ENCODE data around the gene LHX2. TPM values are rescaled to one million over a fixed set of nuclear protein-coding genes. Genes with fewer than 3 reads are reported as not detected.
"Not testable (repeated sequence)": the region's sequence is repeated elsewhere in the genome, so short reads cannot be mapped to it uniquely, and the experiment has no call there.

Gene LHX2, protein sequence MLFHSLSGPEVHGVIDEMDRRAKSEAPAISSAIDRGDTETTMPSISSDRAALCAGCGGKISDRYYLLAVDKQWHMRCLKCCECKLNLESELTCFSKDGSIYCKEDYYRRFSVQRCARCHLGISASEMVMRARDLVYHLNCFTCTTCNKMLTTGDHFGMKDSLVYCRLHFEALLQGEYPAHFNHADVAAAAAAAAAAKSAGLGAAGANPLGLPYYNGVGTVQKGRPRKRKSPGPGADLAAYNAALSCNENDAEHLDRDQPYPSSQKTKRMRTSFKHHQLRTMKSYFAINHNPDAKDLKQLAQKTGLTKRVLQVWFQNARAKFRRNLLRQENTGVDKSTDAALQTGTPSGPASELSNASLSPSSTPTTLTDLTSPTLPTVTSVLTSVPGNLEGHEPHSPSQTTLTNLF
- 0.05 TPM in 1 of 2 replicates, not detected in the other for total RNA-seq
- 0.32 TPM for polyA plus RNA-seq (2012)

DNA sequence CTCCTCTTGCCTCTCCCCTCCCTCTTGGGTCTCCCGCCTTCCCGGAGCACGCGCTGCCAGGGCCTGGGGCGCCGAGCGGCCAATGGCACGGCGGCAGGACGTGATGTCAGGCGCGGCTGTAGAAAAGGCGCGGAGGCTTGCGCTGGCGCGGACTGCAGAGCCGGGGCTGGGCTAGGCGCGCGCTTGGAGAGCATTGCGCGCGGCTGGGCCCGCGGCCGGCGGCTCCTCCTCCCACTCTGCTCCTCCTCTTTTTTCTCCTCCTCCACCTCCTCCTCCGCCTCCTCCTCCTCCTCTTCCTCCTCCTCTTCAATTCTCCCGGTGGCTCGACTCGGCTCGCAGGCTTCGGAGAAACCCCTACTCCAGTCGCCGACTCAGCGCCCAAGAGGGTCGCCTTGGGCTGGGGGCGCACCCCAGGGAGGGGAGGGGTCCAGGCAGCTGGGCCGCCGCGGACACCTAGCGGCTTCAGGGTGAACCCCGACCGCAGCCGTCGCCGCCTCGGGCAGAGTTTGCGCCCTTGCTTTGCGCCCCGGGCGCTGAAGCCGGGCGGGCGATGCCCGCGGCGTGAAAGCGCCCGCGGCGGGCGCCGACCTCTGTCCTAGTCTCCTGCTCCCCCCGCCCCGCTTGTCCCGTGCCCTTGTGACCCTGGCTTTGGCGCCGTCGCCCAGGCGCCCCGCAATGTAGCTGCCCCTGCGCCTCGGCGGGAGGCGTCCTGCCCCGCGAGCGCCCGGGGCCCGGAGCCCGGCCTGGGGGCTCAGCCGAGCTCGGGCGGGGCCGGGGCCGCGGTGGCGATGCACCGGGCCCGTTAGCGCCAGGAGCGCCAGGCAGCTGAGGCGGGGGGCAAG lies at the start of gene LHX2:
Gene LHX2 (plus strand): TSS at position 309 of the 842 bp plus-strand sequence. CDS start 581 bp downstream, outside the sequence.
- peak; percentile 72 for DNase-seq (ENCODE audit: low read depth)

DNA sequence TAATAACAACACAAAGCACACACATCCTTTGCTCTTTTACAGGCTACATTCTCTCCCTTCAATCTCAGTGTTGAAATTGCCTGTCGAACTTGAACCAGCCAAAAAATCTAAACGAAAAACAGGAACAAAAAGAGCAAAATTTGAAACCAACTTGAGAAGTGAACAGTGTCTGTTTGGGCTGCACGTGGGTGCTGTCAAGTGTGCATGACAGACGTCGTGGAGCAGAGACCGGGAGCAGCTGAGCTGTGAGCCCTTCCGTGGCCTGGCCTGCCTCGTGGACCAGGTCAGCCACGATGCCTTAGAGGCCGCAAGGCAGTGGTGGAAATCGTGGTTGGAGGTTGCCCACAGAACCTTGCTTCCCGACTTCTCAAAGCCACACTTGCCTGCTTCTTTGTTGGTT lies 46.8 kb upstream of the LHX2 start:
- DNase-seq (ENCODE audit: low read depth), result peak; percentile 34

DNA sequence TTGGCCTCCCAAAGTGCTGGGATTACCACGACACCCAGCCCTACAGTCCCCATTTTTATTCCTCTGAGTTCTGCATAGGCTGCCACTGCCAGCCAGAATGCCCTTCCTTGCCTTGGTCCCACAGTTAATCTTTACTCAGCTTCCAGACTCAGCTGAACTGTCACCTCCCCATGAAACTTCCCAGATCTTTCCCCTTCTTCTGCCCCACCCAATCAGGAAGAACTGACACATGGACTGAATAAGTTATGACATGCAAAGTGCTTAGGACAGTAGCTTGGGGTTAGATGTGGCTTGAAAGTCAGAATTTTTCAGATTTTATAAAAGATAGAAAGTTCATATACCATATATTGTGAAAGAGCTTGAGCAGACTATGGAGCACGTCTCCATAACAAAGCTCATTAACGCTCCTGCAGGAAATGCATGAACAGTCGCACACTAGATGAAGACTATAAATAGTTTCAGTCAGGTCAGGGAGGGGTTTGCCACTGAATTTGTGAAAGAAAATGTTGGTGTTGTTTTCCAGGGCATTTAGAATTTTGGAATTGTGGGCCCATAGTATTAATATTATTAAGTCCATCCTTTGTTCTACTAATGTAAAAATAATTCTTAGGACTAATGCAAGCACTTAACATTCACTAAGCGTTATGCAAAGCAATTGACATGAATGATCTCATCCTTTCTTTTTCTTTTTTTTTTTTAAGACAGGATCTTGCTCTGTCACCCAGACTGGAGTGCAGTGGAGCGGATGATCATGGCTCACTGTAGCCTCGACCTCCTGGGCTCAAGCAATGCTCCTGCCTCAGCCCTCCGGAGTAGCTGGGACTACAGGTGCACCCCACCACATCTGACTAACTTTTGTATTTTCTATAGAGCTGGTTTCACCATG lies 45.5 kb upstream of the LHX2 start:
- DNase-seq (ENCODE audit: low read depth), result no peak

DNA sequence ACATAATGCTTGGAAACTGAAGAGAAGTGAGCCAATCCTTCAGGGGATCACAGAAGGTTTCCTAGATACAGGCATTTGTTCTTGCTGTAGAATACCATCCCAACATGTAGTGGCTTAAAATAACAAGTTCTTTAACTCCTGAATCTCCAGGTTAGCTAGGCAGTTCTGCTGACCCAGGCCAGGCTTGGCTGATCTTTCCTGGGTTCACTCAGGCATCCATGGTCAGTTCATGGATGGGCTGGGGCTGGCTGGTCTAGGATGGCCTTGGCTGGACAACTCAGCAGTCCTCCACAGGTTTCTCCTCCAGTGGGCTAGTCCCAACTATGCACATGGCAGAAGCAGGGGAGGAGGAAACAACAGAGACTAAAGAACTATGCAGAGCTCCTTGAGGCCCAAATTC lies 44.2 kb upstream of the LHX2 start:
- DNase-seq (ENCODE audit: low read depth), result no peak

DNA sequence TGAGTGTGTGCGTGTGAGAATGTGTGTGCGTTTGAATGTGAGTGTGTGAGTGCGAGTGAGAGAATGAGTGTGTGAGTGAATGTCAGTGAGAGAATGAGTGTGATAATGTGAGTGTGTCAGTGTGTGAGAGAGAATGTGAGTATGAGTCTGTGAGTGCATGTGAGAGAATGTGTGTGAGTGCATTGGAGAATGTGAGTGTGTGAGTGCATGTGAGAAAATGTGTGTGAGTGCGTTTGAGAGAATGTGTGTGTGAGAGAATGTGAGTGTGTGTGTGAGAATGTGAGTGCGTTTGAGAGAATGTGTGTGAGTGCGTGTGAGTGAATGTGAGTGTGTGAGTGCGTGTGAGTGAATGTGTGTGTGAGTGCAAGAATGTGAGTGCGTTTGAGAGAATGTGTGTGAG lies 39.0 kb upstream of the LHX2 start:
- no peak for DNase-seq (ENCODE audit: low read depth)

DNA sequence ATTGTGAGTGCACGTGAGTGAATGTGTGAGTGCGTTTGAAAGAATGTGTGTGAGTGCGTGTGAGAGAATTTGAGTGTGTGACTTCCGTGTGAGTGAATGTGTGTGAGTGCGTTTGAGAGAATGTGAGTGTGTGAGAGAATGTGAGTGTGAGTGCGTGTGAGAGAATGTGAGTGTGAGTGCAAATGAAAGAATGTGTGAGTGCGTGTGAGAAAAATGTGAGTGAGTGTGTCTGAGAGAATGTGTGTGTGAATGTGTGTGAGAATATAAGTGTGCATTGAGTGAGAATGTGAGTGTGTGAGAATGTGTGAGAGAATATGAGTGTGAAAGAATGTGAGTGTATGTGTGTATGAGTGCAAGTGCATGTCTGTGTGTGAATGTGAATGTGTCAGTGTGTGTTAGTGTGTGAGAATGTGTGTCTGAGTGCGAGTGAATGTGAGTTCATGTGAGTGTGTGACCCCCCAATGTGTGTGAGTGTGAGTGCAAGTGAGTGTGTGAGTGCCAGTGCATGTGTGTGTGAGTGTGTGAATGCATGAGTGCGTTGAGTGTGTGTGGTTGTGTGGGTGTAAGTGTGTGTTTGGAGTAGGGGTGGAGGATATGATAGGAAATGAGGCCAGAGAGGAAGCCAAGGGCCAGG lies 37.9 kb upstream of the LHX2 start:
- no peak for DNase-seq (ENCODE audit: low read depth)

DNA sequence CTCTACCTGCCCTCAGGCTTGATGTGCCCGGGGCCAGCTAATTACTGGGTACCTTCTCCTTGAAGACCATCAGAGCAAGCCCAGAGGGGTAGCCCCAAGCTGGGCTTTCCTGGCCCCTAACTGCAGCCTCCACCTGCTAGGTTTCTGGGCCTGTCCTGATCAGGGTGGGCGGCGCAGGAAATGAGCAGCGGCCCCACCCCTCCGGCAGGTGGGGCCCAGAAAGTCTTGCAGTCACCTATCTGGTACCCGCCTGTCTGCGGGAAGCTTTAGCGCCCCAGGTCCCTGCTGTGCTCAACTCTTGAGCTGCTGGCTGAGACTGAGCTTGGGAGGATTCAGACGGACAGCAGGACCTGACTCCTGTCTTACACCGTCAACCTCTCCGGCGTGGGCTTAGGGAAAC lies 37.1 kb upstream of the LHX2 start:
- DNase-seq (ENCODE audit: low read depth), result no peak

DNA sequence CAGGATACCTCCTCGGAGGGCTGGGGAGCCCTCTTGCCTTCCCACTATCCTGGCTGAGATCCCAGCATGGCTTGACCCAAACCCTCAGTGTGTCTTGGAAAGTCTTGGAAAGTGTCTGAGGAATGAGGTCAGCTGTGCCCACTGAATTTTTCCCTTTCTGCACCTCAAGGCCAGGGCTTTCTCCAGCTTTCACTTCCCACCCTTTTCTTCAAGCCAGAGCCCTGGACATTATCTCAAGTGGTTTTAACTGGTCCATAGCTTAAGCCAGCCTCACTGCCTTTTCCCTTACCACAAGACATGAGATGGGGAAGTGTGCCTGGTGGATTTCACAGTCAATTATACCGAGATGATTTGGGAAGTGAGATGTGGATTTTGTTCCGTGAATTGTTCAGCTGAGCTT lies 35.7 kb upstream of the LHX2 start:
- DNase-seq (ENCODE audit: low read depth), result no peak

DNA sequence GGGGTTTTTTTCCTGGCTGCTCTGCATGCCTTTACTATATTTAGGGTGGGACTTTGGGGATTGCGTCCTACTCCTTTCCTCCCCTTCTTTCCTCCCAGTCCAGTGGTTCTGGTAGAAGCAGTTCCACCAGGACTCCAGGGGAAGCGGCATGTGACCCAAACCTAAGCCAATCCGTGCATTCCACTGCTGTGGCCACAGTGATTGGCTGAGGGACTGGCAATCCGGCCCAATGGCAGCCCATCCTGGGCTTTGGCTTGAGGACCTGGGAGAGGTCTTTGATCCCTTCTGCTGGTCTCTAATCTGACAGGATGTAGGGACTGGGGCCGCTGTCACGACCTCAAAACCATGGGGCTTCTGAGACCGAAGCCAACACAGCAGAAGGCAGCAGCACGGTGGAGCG lies 35.0 kb upstream of the LHX2 start:
- DNase-seq (ENCODE audit: low read depth), result not testable (repeated sequence)

DNA sequence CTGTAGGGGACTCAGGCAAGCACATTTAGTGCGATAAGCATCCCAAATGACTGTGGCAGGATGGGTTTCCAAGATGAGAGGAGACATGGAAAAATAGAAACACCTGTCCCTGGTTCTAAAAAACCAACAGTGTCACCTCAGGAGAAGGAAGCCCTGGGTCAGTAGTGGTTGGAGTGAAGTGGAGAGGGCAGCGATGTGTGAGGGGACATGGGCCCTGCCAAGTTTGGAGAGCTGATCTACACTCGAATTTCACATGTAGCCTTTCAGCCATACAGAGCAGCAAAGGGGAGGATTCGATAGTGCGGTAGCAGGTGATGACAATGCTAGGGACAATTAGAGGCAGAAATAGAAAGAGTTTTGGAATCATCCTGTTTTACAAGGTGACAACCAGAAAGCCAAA lies 32.6 kb upstream of the LHX2 start:
- DNase-seq (ENCODE audit: low read depth), result no peak

DNA sequence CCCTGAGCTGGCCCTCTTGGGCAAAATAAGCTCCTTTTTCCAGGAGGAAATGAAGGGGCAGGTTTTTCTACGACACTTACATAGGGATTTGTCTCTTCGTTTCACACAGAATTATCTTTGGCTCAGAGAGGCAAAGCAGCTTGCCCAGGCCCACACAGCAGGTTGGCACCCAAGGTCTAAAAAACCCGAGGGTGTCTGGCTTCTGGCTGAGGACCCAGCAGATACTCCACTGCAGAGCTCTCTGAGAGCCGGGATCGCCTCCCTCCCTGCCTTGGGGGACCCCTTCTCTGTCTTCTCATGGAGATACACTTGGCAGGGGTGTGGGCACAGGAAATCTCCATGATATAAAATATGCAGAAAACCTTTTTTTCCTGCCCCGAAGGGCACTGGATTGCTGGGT lies 29.0 kb upstream of the LHX2 start:
- no peak for DNase-seq (ENCODE audit: low read depth)

DNA sequence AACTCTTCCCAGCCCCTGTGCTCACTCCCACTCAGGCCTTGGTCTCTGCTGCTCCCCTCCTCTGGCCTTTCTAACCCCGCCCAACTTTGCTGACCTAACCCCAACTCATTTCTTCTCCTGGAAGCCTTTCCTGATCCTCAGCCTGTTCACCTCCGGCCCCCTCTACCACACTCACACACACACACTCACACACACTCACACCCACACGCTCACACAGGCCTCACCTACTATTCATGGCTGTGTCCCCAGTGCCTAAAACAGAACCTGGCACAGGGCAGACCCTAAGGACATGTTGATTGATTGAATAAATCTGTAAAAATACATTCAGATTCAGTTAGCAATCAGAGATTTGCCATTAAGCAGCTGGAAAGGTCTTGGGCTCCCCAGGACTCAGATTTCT lies 28.5 kb upstream of the LHX2 start:
- DNase-seq (ENCODE audit: low read depth), result no peak

DNA sequence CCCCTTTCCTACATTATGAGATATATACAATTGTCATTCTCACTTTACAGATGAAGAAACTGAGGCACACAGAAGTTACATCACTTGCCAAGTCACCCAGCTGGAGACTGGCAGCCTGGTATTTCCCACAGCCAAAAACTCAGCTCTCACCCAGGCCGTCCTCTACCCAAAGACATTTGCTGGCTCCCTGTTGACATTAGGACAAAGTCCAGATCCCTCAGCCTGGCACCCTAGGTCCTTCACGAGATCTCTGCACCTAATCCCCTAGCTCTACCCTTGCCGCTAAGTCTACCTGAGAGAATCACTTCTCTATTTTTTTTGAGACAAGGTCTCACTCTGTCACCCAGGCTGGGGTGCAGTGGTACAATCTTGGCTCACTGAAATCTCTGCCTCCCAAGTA lies 26.8 kb upstream of the LHX2 start:
- DNase-seq (ENCODE audit: low read depth), result no peak

DNA sequence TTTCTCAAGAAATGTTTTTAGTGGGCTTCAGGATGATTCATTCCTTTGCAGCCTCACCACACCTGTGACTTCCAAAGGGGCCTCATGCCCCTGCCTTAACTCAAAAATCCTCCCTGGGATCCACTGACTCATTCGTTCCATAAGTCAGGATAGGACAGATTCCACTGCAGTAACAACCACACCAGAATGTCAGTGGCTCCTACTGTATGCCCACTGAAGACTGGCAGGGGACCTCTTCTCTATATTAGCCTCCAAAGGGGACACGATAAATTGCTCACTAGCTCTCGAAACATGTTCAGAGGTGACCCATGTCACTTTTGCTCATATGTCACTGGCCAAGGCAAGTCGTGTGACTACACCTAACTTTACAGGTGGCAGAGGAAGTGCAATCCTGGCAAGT lies 25.7 kb upstream of the LHX2 start:
- DNase-seq (ENCODE audit: low read depth), result no peak

DNA sequence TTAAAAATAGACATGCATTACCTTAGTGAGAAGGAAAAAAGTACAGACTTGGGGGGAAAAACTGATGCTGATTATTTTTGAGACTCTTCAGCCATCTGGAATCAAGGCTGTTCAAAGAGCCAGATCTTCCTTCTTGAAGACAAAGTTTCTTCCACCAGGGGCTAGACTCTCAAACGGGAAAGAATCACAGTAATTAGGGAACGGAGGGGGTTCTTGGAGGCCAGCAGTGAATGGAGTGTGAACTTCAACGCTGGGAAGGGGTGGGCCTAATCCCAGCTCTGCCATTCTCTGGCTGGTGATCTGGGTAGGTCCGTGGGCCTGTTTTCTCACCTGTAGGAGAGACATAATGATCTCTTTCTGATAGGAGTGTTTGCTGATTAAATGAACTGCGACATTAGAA lies 21.1 kb upstream of the LHX2 start:
- no peak for DNase-seq (ENCODE audit: low read depth)

DNA sequence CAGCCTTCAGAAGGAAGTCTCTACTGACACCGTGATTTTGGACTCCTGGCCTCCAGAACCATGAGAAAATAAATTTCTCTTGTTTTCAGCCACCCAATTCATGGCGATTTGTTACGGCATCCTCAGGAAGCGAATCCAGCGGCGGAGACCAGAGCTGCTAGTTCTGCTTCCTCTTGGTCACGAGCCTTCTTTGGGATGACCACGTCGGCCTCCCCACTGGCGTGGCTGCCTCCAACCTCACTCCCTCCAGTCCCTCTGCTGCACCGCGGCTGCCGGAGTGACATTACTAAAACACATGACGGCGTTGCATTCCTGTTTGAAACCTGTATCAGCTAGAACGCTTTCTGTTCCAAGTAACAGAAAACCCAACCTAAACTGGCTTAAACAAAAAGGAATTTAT lies 18.9 kb upstream of the LHX2 start:
- not testable (repeated sequence) for DNase-seq (ENCODE audit: low read depth)

DNA sequence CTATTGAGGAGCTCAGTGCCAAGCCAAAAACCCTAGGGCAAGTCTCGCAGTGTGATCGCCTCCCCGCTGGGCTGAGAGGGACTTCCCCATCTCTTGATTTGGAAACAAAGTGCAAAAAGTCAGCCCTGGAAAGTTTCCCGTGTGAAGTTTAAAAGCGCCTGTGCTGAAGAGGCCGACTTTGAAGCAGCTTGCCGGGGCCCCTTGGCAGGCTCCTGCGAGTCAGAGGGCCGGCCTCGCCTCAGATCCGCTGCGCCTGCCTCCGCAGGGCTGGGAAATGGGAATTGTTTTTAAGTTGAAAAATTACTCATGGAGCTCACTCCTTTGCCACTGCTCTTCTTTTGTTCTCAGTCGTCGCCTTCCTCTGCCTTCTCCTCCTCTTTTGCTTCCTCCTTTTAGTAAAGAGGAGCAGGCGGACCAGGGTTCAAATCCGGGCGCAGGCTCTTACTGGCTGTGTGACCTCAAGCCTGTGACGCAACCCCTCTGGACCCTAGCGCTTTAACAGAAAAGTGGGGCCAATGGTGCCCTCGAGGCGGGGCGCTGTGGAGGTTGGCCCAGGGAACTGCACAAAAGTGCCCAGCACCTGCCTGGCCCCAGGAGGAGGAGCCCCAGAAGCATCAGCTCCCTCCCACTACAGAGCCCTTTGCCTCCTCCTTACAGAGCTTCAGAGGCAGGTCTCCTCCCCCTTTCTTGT lies 14.7 kb upstream of the LHX2 start:
- no peak for DNase-seq (ENCODE audit: low read depth)

DNA sequence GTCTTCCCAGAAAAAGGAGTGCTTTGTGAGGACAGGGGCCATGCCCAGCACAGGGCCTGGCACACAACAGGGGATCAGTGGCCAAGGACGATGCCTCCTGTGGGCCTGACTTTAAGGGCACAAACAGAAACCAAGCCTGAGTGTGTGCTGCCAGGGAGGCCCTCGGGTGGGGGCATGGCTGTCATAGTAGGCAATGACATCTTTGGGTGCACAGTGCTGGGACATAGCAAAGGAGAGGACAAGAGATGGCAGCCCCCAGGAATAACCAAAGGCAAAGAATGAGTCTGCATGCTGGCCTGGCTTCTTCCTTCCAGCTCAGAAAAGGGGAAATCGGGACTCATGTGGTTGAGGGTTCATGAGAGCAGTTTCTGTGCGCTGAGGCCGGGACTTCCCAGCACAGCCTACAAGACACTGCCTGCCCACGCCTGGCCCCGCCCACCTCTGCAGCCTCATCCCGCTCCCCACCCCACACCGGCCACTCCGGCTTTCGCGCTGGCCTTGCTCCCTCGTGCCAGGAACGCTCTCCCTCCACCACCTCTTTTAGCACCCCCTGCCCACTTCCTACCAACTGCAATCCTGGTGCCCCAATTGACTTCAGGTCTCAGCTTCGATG lies 13.8 kb upstream of the LHX2 start:
- no peak for DNase-seq (ENCODE audit: low read depth)

DNA sequence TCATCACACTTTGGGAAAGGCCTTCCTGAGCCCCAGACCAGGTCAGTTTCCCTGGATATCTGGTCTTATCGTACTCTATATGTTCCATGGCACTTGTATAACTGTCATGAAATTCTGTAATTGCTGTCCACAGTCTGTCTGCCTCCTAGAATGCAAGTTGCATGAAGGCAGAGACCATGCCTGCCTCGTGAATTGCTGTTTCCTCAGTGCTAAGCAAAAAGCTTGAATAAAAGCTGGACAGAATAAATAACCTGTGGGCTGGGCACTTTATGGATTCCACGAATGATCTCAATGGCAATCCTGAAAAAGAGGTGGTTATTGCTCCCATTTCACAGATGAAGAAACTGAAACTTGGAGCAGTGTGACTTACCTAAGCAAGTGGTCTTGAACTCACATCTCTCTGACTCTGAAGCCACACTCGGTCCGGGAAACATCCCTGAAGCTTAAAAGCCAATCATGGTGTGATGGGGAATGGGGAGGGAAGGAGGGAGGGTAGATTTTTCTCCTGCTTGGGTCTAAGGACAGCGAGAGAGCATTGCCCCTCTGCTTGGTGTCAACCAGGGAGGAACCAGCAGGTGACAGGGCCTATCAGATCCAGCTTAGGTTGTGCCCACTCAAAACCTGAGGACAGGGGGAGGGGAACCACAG lies 13.2 kb upstream of the LHX2 start:
- DNase-seq (ENCODE audit: low read depth), result no peak
